HepG2 (cell line): ENCODE measurements around the gene DNAJA3. TPM values are rescaled to one million over a fixed set of nuclear protein-coding genes. Genes with fewer than 3 reads are reported as not detected.

Source experiments
- ASH2L ChIP-seq: fragments of 300-600, 200-600 bp; sonication (generic); IDR thresholded peaks from 2 replicates; pipeline ENCODE4 v1.7.0; 2017; ENCODE audit warnings: low read depth, mild to moderate bottlenecking, moderate library complexity, mixed read lengths, low read length; ENCODE audit not compliant: insufficient read length
- ATM ChIP-seq: fragments of 450-650 bp; IDR thresholded peaks from 2 replicates; pipeline ENCODE4 v1.7.1; 2017; ENCODE audit warnings: mild to moderate bottlenecking, borderline replicate concordance
- ELF3 ChIP-seq: IDR thresholded peaks from 2 replicates; pipeline ENCODE4 v1.6.1; 2016; ENCODE audit warnings: missing genetic modification reagents, missing compliant biosample characterization
- HINFP ChIP-seq: sonication (generic); formaldehyde crosslinking; IDR thresholded peaks from 2 replicates; pipeline ENCODE4 v1.4.0; 2020; ENCODE audit warnings: low read depth, mild to moderate bottlenecking, missing genetic modification reagents
- KDM1A ChIP-seq: IDR thresholded peaks from 2 replicates; pipeline ENCODE4 v1.6.1; 2016; ENCODE audit warnings: missing compliant biosample characterization
- KMT2B ChIP-seq: IDR thresholded peaks from 2 replicates; pipeline ENCODE4 v1.6.1; 2016; ENCODE audit warnings: missing genetic modification reagents, missing compliant biosample characterization
- MTF1 ChIP-seq: sonication (generic); formaldehyde crosslinking; IDR thresholded peaks from 2 replicates; pipeline ENCODE4 v1.5.0; 2020; ENCODE audit warnings: missing genetic modification reagents
- MYPOP ChIP-seq: sonication (generic); formaldehyde crosslinking; IDR thresholded peaks from 2 replicates; pipeline ENCODE4 v1.8.1; 2023; ENCODE audit warnings: mild to moderate bottlenecking, moderate library complexity, missing genetic modification reagents
- PHF20 ChIP-seq: sonication (generic); formaldehyde crosslinking; IDR thresholded peaks from 2 replicates; pipeline ENCODE4 v1.5.0; 2020; ENCODE audit warnings: mild to moderate bottlenecking, missing genetic modification reagents
- PHF21A ChIP-seq: sonication (generic); formaldehyde crosslinking; IDR thresholded peaks from 2 replicates; pipeline ENCODE4 v1.5.0; 2020; ENCODE audit warnings: mild to moderate bottlenecking, missing genetic modification reagents
- ZBTB44 ChIP-seq: sonication (generic); formaldehyde crosslinking; IDR thresholded peaks from 2 replicates; pipeline ENCODE4 v1.4.0; 2020; ENCODE audit warnings: missing genetic modification reagents
- ZMAT3 ChIP-seq: sonication (generic); formaldehyde crosslinking; conservative IDR thresholded peaks from 2 replicates; pipeline ENCODE4 v1.7.0; 2021; ENCODE audit warnings: missing genetic modification reagents
- ZMYM4 ChIP-seq: sonication (generic); formaldehyde crosslinking; IDR thresholded peaks from 2 replicates; pipeline ENCODE4 v1.8.1; 2023; ENCODE audit warnings: mild to moderate bottlenecking, missing genetic modification reagents
- ZNF230 ChIP-seq: sonication (generic); formaldehyde crosslinking; IDR thresholded peaks from 2 replicates; pipeline ENCODE4 v1.4.0; 2020; ENCODE audit warnings: mild to moderate bottlenecking, missing genetic modification reagents
- ZNF280D ChIP-seq: sonication (generic); formaldehyde crosslinking; IDR thresholded peaks from 2 replicates; pipeline ENCODE4 v1.5.1; 2020; ENCODE audit warnings: mild to moderate bottlenecking, missing genetic modification reagents
- ZNF367 ChIP-seq: sonication (generic); formaldehyde crosslinking; IDR thresholded peaks from 2 replicates; pipeline ENCODE4 v1.4.0; 2020; ENCODE audit warnings: missing genetic modification reagents, borderline replicate concordance
- ZNF383 ChIP-seq: sonication (generic); formaldehyde crosslinking; IDR thresholded peaks from 2 replicates; pipeline ENCODE4 v1.4.0; 2020; ENCODE audit warnings: missing genetic modification reagents, mild to moderate bottlenecking, borderline replicate concordance
- ZNF562 ChIP-seq: sonication (generic); formaldehyde crosslinking; IDR thresholded peaks from 2 replicates; pipeline ENCODE4 v1.8.0; 2022; ENCODE audit warnings: missing genetic modification reagents, borderline replicate concordance
- ZNF839 ChIP-seq: sonication (generic); formaldehyde crosslinking; IDR thresholded peaks from 2 replicates; pipeline ENCODE4 v1.4.0; 2020; ENCODE audit warnings: missing genetic modification reagents, mild to moderate bottlenecking, borderline replicate concordance
- polyA plus RNA-seq, 8 experiments: library from polyadenylated mRNA; depleted of rRNA in 3 of 8; stranded (reverse) in 7 of 8; unstranded in 1 of 8; fragments of >200 nt; fragmentation: Illumina TruSeq in 4 of 8; extraction: Trizol in 4 of 8; gene quantifications; 2 replicates each; pipeline versions ENCODE4 v1.2.1 to v1.2.3, GENCODE V29; 2011 to 2016; ENCODE audit warnings: low read depth in 4 of 8, missing spikeins in 1 of 8, mixed read lengths in 1 of 8; ENCODE audit not compliant: insufficient read depth in 1 of 8
- total RNA-seq, 5 experiments: library from RNA; depleted of rRNA; stranded (reverse); fragments of >200 nt; fragmentation: Illumina TruSeq; extraction: Trizol; gene quantifications; 2 replicates each; pipeline ENCODE4 v1.2.3, GENCODE V29; 2016; ENCODE audit warnings: low read depth in 1 of 5

The DNAJA3 gene
- total and polyA plus RNA-seq, 2 of the 13 experiments (the other 11 are each of a cell fraction or from before 2014, with no cell fraction given) = 77.0 to 83.3 TPM

- TF ChIP-seq MYPOP (CRISPR knock-in tag) (peak; percentile 98), KDM1A (no peak), PHF20 (CRISPR knock-in tag) (peak; percentile 80), MTF1 (CRISPR knock-in tag) (no peak), ZNF280D (no peak), KMT2B (CRISPR knock-in tag) (peak; percentile 70), ASH2L (peak; percentile 7), ZNF230 (peak; percentile 87), ZMAT3 (CRISPR knock-in tag) (peak; percentile 60; the same call in 1 of the 2 replicates), ZBTB44 (CRISPR knock-in tag) (0 out of 2 replicates have a peak, but pooled peaks have one; percentile 28), ZNF562 (CRISPR knock-in tag) (no peak), ATM (no peak), ZNF839 (CRISPR knock-in tag) (peak; percentile 42; the same call in 1 of the 2 replicates), ELF3 (CRISPR knock-in tag) (peak; percentile 71; the same call in 1 of the 2 replicates), ZNF383 (CRISPR knock-in tag) (no peak), HINFP (CRISPR knock-in tag) (peak; percentile 95), PHF21A (CRISPR knock-in tag) (peak; percentile 64), ZNF367 (CRISPR knock-in tag) (no peak), ZMYM4 (CRISPR knock-in tag) (peak; percentile 64)
Measured at GRCh38 chr16:4475880-4476788, 50.5 kb downstream of the DNAJA3 start, which contains the start of gene HMOX2 (continued).
